Measurements from ENCODE around the gene ZNF195.

DNA sequence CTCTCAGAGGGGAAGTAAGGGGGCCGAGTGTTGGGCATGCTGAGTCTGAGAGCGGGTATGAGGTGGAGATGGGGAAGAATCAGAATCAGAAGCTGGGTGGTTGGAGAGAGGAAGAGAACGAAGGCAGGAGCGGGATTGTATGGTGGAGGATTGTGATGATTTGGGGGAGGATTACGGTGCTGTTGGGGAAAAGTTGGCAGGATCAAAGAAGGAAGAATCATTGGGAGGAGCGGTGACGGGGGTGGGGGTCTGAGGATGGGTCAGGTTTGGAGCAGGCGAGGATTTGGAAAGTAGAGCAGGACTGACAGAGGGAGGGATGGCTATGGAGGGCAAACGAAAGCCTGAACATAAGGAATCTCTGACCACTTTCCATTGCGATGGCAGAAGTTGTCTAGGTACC is 22.1 kb downstream of the ZNF195 start:
- TF ChIP-seq POLR2AphosphoS5 (IDR thresholded peaks at IDR 0.05) (no peak), CTCF (IDR thresholded peaks at IDR 0.05) (no peak), EP300 (IDR thresholded peaks at IDR 0.05) (no peak), POLR2A (IDR thresholded peaks at IDR 0.05) (no peak)
